Stimulated activated CD4-positive, alpha-beta T cell treated with anti-CD3 and anti-CD28 coated beads, Interleukin-12 subunit alpha, Interleukin-12 subunit beta, amount 100 ng/mL, for 4 hours (primary cell): ENCODE data around the gene ATP13A2.

Source experiments
- DNase-seq: peaks from one replicate; pipeline ENCODE4 v3.0.0-alpha.2; 2020

The ATP13A2 gene

GRCh38 chr1:16999863-17000262 lies 11.9 kb downstream of the ATP13A2 start:
- DNase-seq, result no peak

GRCh38 chr1:16998589-16998988 lies 13.1 kb downstream of the ATP13A2 start:
- no peak for DNase-seq

GRCh38 chr1:16996845-16997244 lies 14.9 kb downstream of the ATP13A2 start:
- DNase-seq, result no peak

GRCh38 chr1:16993521-16994038 lies 18.1 kb downstream of the ATP13A2 start:
- no peak for DNase-seq

- no peak for DNase-seq
Measured at GRCh38 chr1:16992675-16993074, 19.1 kb downstream of the ATP13A2 start.

GRCh38 chr1:16992102-16992501 lies 19.6 kb downstream of the ATP13A2 start:
- no peak for DNase-seq

- DNase-seq, result no peak
Measured at GRCh38 chr1:16991571-16991970, 20.2 kb downstream of the ATP13A2 start.

- DNase-seq, result no peak
Measured at GRCh38 chr1:16989676-16990391, 21.9 kb downstream of the ATP13A2 start.

GRCh38 chr1:16988210-16988609 lies 23.5 kb downstream of the ATP13A2 start:
- no peak for DNase-seq

GRCh38 chr1:16986962-16987361 lies 24.8 kb downstream of the ATP13A2 start:
- no peak for DNase-seq

GRCh38 chr1:16986560-16986959 lies 25.2 kb downstream of the ATP13A2 start:
- DNase-seq, result no peak

GRCh38 chr1:16986113-16986512 lies 25.6 kb downstream of the ATP13A2 start:
- no peak for DNase-seq

- DNase-seq, result no peak
Measured at GRCh38 chr1:16984717-16985116, 27.0 kb downstream of the ATP13A2 start.

- no peak for DNase-seq
Measured at GRCh38 chr1:16983649-16984048, 28.1 kb downstream of the ATP13A2 start.

GRCh38 chr1:16982902-16983301 lies 28.8 kb downstream of the ATP13A2 start:
- DNase-seq, result no peak

GRCh38 chr1:16981269-16981849 lies 30.4 kb downstream of the ATP13A2 start:
- no peak for DNase-seq

GRCh38 chr1:16980473-16981268 lies 31.1 kb downstream of the ATP13A2 start, which contains the start of gene MFAP2:
Gene MFAP2, minus strand, starts transcription at chr1:16980620. Its CDS starts 2,347 bp downstream, at chr1:16978273.
- DNase-seq, result no peak

GRCh38 chr1:16979475-16980327 lies 32.0 kb downstream of the ATP13A2 start:
- no peak for DNase-seq

- DNase-seq, result no peak
Measured at GRCh38 chr1:16978567-16979474, 32.9 kb downstream of the ATP13A2 start.

GRCh38 chr1:16978139-16978538 lies 33.6 kb downstream of the ATP13A2 start:
- no peak for DNase-seq

GRCh38 chr1:16977377-16977776 lies 34.4 kb downstream of the ATP13A2 start:
- no peak for DNase-seq

- no peak for DNase-seq
Measured at GRCh38 chr1:16976966-16977365, 34.8 kb downstream of the ATP13A2 start.
